GM21619 (cell line): ENCODE results near the gene MGAT5.
"Not testable (repeated sequence)": the region's sequence is repeated elsewhere in the genome, so short reads cannot be mapped to it uniquely, and the experiment has no call there.

Experiments used
- ATAC-seq: cut with Tn5 transposase; IDR thresholded peaks from one replicate; pipeline ENCODE4 v1.9.1; 2021; ENCODE audit not compliant: unreplicated experiment

The MGAT5 gene

GRCh38 chr2:134461511-134461910, 207.6 kb downstream of the MGAT5 start:
- no peak for ATAC-seq

GRCh38 chr2:134462275-134462674, 208.4 kb downstream of the MGAT5 start:
- ATAC-seq = no peak

GRCh38 chr2:134462791-134463698, 209.2 kb downstream of the MGAT5 start:
- no peak for ATAC-seq

GRCh38 chr2:134463699-134464022, 209.8 kb downstream of the MGAT5 start:
- ATAC-seq = no peak

- no peak for ATAC-seq
These were observed 211.6 kb downstream of the MGAT5 start for GRCh38 chr2:134465228-134466105.

- peak; percentile 50 for ATAC-seq
These were observed 212.3 kb downstream of the MGAT5 start for GRCh38 chr2:134466141-134466540.

- no peak for ATAC-seq
These were observed 214.3 kb downstream of the MGAT5 start for GRCh38 chr2:134468164-134468563.

GRCh38 chr2:134468776-134469175, 214.9 kb downstream of the MGAT5 start:
- ATAC-seq = no peak

GRCh38 chr2:134469516-134470115, 215.7 kb downstream of the MGAT5 start:
- no peak for ATAC-seq

GRCh38 chr2:134470561-134471168, 216.8 kb downstream of the MGAT5 start:
- ATAC-seq = no peak

GRCh38 chr2:134476982-134477381, 223.1 kb downstream of the MGAT5 start:
- not testable (repeated sequence) for ATAC-seq

GRCh38 chr2:134479696-134480330, 225.9 kb downstream of the MGAT5 start:
- ATAC-seq = no peak

GRCh38 chr2:134482131-134482723, 228.4 kb downstream of the MGAT5 start:
- no peak for ATAC-seq

GRCh38 chr2:134482766-134483340, 229.0 kb downstream of the MGAT5 start:
- ATAC-seq = no peak

- no peak for ATAC-seq
These were observed 236.0 kb downstream of the MGAT5 start for GRCh38 chr2:134489732-134490384.

- ATAC-seq = no peak
These were observed 236.7 kb downstream of the MGAT5 start for GRCh38 chr2:134490559-134490958.

GRCh38 chr2:134491022-134491421, 237.2 kb downstream of the MGAT5 start:
- ATAC-seq = no peak

- no peak for ATAC-seq
These were observed 238.0 kb downstream of the MGAT5 start for GRCh38 chr2:134491771-134492441.

GRCh38 chr2:134493797-134494196, 239.9 kb downstream of the MGAT5 start:
- ATAC-seq = no peak
